Bone marrow (tissue), 2 donors: ENCODE results near the gene HPSE2.

Source experiments
- DNase-seq, 2 donors: peaks; one replicate each; lab custom pipeline; 2025; lab: John Stamatoyannopoulos, UW

Gene HPSE2

DNA sequence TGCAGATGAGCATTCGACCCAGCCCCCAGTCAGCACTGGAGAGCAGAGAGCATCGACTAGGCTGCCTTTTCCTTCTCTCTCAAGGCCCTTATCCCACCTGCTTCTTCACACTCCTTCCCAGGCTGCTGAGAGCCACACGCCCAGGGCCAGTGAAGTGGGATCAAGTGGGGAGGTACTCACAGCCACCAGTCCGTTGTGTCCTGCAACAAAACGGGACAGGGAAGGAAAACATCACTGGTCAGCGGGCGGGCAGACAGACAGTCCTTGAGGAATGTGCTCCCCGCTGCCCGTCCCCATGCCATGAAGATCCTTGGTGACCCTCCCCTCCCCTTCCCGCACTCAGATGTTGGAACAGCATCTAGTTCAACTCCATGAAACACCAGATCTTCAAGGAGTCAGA, 824.9 kb downstream of the HPSE2 start:
- no peak for DNase-seq

GRCh38 chr10:98410135-98410743, 825.4 kb downstream of the HPSE2 start:
- DNase-seq, result no peak

DNA sequence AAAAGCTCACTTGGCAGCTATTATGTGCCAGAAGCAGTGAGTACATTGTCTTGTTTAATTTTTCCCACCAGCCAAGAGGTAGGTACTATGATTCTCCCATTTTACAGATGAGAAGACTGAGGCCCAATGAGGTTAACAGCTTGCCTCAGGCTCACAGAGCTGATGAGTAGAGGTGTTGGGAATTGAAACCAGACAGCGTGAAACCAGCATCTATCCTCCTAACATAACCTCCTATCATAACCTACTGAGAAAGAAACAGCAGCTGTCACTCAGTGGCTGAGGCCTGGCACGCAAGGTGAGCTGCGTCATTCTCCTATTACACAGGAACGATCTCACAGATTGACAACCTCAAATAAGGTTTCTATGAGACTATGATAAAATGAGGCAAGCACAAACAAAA, 826.9 kb downstream of the HPSE2 start:
- DNase-seq, result no peak

DNA sequence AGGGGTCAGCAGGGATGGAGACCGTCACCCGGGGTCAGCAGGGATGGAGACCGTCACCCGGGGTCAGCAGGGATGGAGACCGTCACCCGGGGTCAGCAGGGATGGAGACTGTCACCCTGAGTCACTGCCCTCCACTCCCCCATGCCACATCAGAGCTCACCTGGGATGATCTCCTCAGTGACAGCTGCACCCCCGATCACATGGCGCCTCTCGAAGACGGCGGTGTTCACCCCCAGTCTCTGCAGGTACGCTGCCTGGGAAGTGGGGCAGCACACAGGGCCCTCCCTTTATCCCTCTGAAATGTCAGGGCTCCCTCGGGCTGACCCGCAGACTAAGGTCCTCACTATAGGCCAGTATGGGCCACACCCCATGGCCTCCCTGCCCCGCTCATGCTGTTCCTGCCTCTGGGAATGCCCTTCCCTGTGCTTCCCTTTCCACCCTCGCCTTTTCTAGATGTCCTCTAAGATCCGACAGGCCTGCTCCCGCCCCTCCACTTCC, 827.9 kb downstream of the HPSE2 start:
- DNase-seq, result no peak
